Ecto neural progenitor cell (in vitro differentiated cells): ENCODE data around the gene DPF3.

Experiments used
- DNase-seq: peaks from one replicate; pipeline ENCODE4 v3.0.0-alpha.2; 2018; ENCODE audit warnings: low spot score

DPF3 gene

GRCh38 chr14:72742838-72743195 is 151.1 kb downstream of the DPF3 start:
- peak; percentile 37 for DNase-seq

GRCh38 chr14:72742118-72742837 is 151.6 kb downstream of the DPF3 start:
- peak; percentile 39 for DNase-seq

- peak; percentile 39 for DNase-seq
These were observed 152.1 kb downstream of the DPF3 start for GRCh38 chr14:72741826-72742117.

GRCh38 chr14:72740966-72741825 is 152.7 kb downstream of the DPF3 start:
- peak; percentile 15 for DNase-seq

- peak; percentile 30 for DNase-seq
These were observed 153.4 kb downstream of the DPF3 start for GRCh38 chr14:72740504-72740961.

- peak; percentile 33 for DNase-seq
These were observed 154.2 kb downstream of the DPF3 start for GRCh38 chr14:72739446-72740405.

- DNase-seq: peak; percentile 22
These were observed 155.7 kb downstream of the DPF3 start for GRCh38 chr14:72738161-72738611.

- peak; percentile 22 for DNase-seq
These were observed 156.3 kb downstream of the DPF3 start for GRCh38 chr14:72737560-72737943.

- no peak for DNase-seq
These were observed 156.9 kb downstream of the DPF3 start for GRCh38 chr14:72736786-72737559.

- no peak for DNase-seq
These were observed 157.6 kb downstream of the DPF3 start for GRCh38 chr14:72736308-72736707.

- DNase-seq: no peak
These were observed 161.7 kb downstream of the DPF3 start for GRCh38 chr14:72732022-72732780.

- no peak for DNase-seq
These were observed 162.5 kb downstream of the DPF3 start for GRCh38 chr14:72731252-72732020.

- DNase-seq: no peak
These were observed 163.4 kb downstream of the DPF3 start for GRCh38 chr14:72730468-72730867.

- no peak for DNase-seq
These were observed 167.5 kb downstream of the DPF3 start for GRCh38 chr14:72726444-72726843.

GRCh38 chr14:72723858-72724530 is 169.9 kb downstream of the DPF3 start:
- DNase-seq: no peak

GRCh38 chr14:72722201-72722785 is 171.6 kb downstream of the DPF3 start:
- DNase-seq: no peak

- no peak for DNase-seq
These were observed 172.8 kb downstream of the DPF3 start for GRCh38 chr14:72721083-72721482.

GRCh38 chr14:72717220-72717619 is 176.7 kb downstream of the DPF3 start:
- DNase-seq: no peak

- no peak for DNase-seq
These were observed 177.4 kb downstream of the DPF3 start for GRCh38 chr14:72716476-72716875.
